GM18909 (cell line): ENCODE data around the gene ARMH3.

ENCODE experiments used
- ATAC-seq: cut with Tn5 transposase; IDR thresholded peaks from one replicate; pipeline ENCODE4 v1.9.1; 2021; ENCODE audit warnings: mild to moderate bottlenecking; ENCODE audit not compliant: unreplicated experiment, poor library complexity

Gene ARMH3

GRCh38 chr10:101816376-101816775 lies 239.6 kb downstream of the ARMH3 start:
- ATAC-seq, result no peak

- ATAC-seq, result no peak
Measured at GRCh38 chr10:101814466-101815071, 241.4 kb downstream of the ARMH3 start.

- no peak for ATAC-seq
Measured at GRCh38 chr10:101812606-101813005, 243.4 kb downstream of the ARMH3 start.

GRCh38 chr10:101807158-101807557 lies 248.8 kb downstream of the ARMH3 start:
- no peak for ATAC-seq

GRCh38 chr10:101803511-101803910 lies 252.5 kb downstream of the ARMH3 start:
- ATAC-seq, result no peak

- ATAC-seq, result no peak
Measured at GRCh38 chr10:101797403-101798059, 258.4 kb downstream of the ARMH3 start.
